K562 (cell line): ENCODE measurements around the gene EOMES. TPM values are rescaled to one million over a fixed set of nuclear protein-coding genes. Genes with fewer than 3 reads are reported as not detected.

Experiments used
- ATAC-seq: fragments of 200-7000 bp; cut with Tn5 transposase; 3 replicates; pipeline ENCODE4 v1.9.1; 2020; ENCODE audit warnings: moderate library complexity
- BruUV-seq: library from RNA; stranded (reverse); fragments of 400-500 nt; replicated peaks from 2 replicates; lab custom pipeline; 2021; lab: Mats Ljungman, UMichigan
- CTCF ChIA-PET: fragments of 300-600 bp; formaldehyde crosslinking; extraction: SDS; loops from one replicate; lab custom pipeline; 2021; ENCODE audit warnings: low intra/inter-chr PET ratio; lab: Yijun Ruan, JAX
- POLR2A ChIA-PET: fragments of 300-600, 350-650 bp; sonication (Branson Sonifier 250); formaldehyde crosslinking; extraction: SDS; loops from one replicate; lab custom pipeline; 2021; ENCODE audit warnings: antibody characterized with exemption, inconsistent platforms; lab: Yijun Ruan, JAX
- DNase-seq, 4 experiments: peaks; one replicate each; pipeline versions ENCODE4 v3.0.0 to v3.0.0-alpha.2; 2011 to 2018; ENCODE audit warnings: low spot score in 3 of 4, mixed read lengths in 3 of 4; ENCODE audit errors: extremely low read depth in 1 of 4
- FAIRE-seq: peaks from 2 replicates; lab custom pipeline; 2011; peaks lifted over from hg19 to GRCh38; lab: Jason Lieb, UNC
- H2AFZ ChIP-seq: 2 replicates; pipeline ENCODE4 v1.6.0; 2011; ENCODE audit warnings: low read depth, low read length, control low read depth, inconsistent platforms
- H3K27ac ChIP-seq: fragments of 200-600 bp; 3 replicates; pipeline ENCODE4 v1.8.0; 2011; ENCODE audit warnings: low read depth, mild to moderate bottlenecking, control low read depth, inconsistent platforms, low read length, moderate library complexity, mixed read lengths; ENCODE audit errors: extremely low read depth
- H3K27me3 ChIP-seq, 2 experiments: fragments of 300-600 bp in 1 of 2; 2 replicates in 1 of 2; 3 replicates in 1 of 2; pipeline versions ENCODE4 v1.6.0 to v1.8.0; 2011; ENCODE audit warnings: inconsistent platforms in 2 of 2, low read length in 2 of 2, mild to moderate bottlenecking in 1 of 2, mixed read lengths in 1 of 2, moderate library complexity in 1 of 2; ENCODE audit not compliant: control insufficient read depth in 2 of 2, insufficient read depth in 2 of 2
- H3K36me3 ChIP-seq: fragments of 300-600 bp; 3 replicates; pipeline ENCODE4 v1.8.0; 2011; ENCODE audit warnings: mild to moderate bottlenecking, low read length, inconsistent platforms; ENCODE audit not compliant: control insufficient read depth, insufficient read depth
- H3K4me1 ChIP-seq, 2 experiments: fragments of 200-600 bp in 1 of 2; replicated peaks in 1 of 2; 2 replicates in 1 of 2; 3 replicates in 1 of 2; pipeline versions ENCODE4 v1.5.1 to v1.8.0; 2011; ENCODE audit warnings: inconsistent platforms in 2 of 2, low read length in 2 of 2, mild to moderate bottlenecking in 1 of 2, mixed read lengths in 1 of 2, moderate library complexity in 1 of 2; ENCODE audit not compliant: control insufficient read depth in 2 of 2, insufficient read depth in 2 of 2
- H3K4me2 ChIP-seq: 2 replicates; pipeline ENCODE4 v1.6.1; 2011; ENCODE audit warnings: low read length, control low read depth, inconsistent platforms, mixed read lengths; ENCODE audit not compliant: insufficient read depth
- H3K4me3 ChIP-seq: fragments of 200-600 bp; sonication (generic), shearing (Covaris generic); 2 replicates; pipeline ENCODE4 v1.5.1; 2016; ENCODE audit warnings: control low read depth, inconsistent platforms
- H3K79me2 ChIP-seq: fragments of 200-600 bp; 3 replicates; pipeline ENCODE4 v1.8.0; 2011; ENCODE audit warnings: low read length, inconsistent platforms; ENCODE audit not compliant: control insufficient read depth, insufficient read depth
- H3K9ac ChIP-seq, 2 experiments: 2 replicates each; pipeline versions ENCODE4 v1.6.0 to v1.6.1; 2011; ENCODE audit warnings: low read depth in 2 of 2, low read length in 2 of 2, control low read depth in 1 of 2, inconsistent platforms in 1 of 2, mild to moderate bottlenecking in 1 of 2, mixed read lengths in 1 of 2; ENCODE audit not compliant: insufficient read depth in 1 of 2
- H3K9me1 ChIP-seq: one replicate; pipeline ENCODE4 v1.6.0; 2011; ENCODE audit warnings: inconsistent platforms, mild to moderate bottlenecking, low read length, moderate library complexity; ENCODE audit not compliant: control insufficient read depth, insufficient read depth
- H3K9me3 ChIP-seq: replicated peaks from 2 replicates; pipeline ENCODE4 v1.5.1; 2011; ENCODE audit warnings: low read depth, low read length, inconsistent platforms; ENCODE audit not compliant: control insufficient read depth, insufficient read depth
- H4K20me1 ChIP-seq: replicated peaks from 2 replicates; pipeline ENCODE4 v1.6.1; 2011; ENCODE audit warnings: low read length, inconsistent platforms, mixed read lengths; ENCODE audit not compliant: control insufficient read depth, insufficient read depth
- BCL6 ChIP-seq: fragments of 250-450 bp; sonication (Bioruptor Pico); IDR thresholded peaks from 2 replicates; pipeline ENCODE4 v1.4.0; 2020
- CBX1 ChIP-seq: sonication (generic); IDR thresholded peaks from 2 replicates; pipeline ENCODE4 v1.6.1; 2016; ENCODE audit warnings: antibody characterized with exemption, low read depth, mild to moderate bottlenecking
- HDAC3 ChIP-seq: fragments of 450-650 bp; IDR thresholded peaks from 2 replicates; pipeline ENCODE4 v1.6.1; 2018; ENCODE audit warnings: borderline replicate concordance, mild to moderate bottlenecking, moderate library complexity; ENCODE audit not compliant: partially characterized antibody
- PTBP1 ChIP-seq: fragments of 200-400 bp; formaldehyde crosslinking; IDR thresholded peaks from 2 replicates; pipeline ENCODE4 v1.6.1; 2017; ENCODE audit warnings: low read depth, low read length
- TAF1 ChIP-seq: IDR thresholded peaks from 2 replicates; pipeline ENCODE4 v1.6.1; 2011; ENCODE audit warnings: mild to moderate bottlenecking, low read length, moderate library complexity; ENCODE audit not compliant: insufficient read depth, control insufficient read depth, severe bottlenecking; ENCODE audit errors: extremely low read depth
- ZNF197 ChIP-seq: fragments of 200-800 bp; sonication (Bioruptor generic); IDR thresholded peaks from 2 replicates; pipeline ENCODE4 v1.6.1; 2016; ENCODE audit warnings: low read depth, missing genetic modification characterization, missing compliant biosample characterization
- ZNF740 ChIP-seq, 3 experiments: fragments of 200-800 bp in 1 of 3; sonication (Bioruptor generic) in 1 of 3; sonication (generic) in 1 of 3; formaldehyde crosslinking in 1 of 3; IDR thresholded peaks; 2 replicates each; pipeline versions ENCODE4 v1.6.1 to v1.8.0; 2016 to 2022; ENCODE audit warnings: mild to moderate bottlenecking in 2 of 3, missing compliant biosample characterization in 2 of 3, missing genetic modification characterization in 2 of 3, missing genetic modification reagents in 1 of 3
- WGBS: fragments of 100-300 bp; shearing (Covaris generic); methylation state at CpG from one replicate; pipeline ENCODE4 v1.1.6; 2016; ENCODE audit warnings: low coverage, mixed read lengths; ENCODE audit not compliant: insufficient coverage; ENCODE audit errors: missing lambda C conversion rate; 5-methylcytosine and 5-hydroxymethylcytosine counted together
- in situ Hi-C: fragments of 300-500 bp; cut with MboI; formaldehyde crosslinking; loops from 4 replicates; pipeline ENCODE4 v1.15.0; 2018; ENCODE audit warnings: inconsistent platforms, mixed read lengths
- intact Hi-C: fragments of 100-400 bp; cut with micrococcal nuclease; formaldehyde crosslinking; loops from 2 replicates; pipeline ENCODE4 v1.14.2; 2022
- polyA plus RNA-seq, 8 experiments: library from polyadenylated mRNA; depleted of rRNA in 4 of 8; stranded (reverse) in 5 of 8; unstranded in 3 of 8; fragments of >200 nt; fragmentation: Nextera tagmentation in 2 of 8; fragmentation: Illumina TruSeq in 1 of 8; extraction: Ambion mirVana in 2 of 8; extraction: Trizol in 1 of 8; gene quantifications; 2 replicates each; pipeline versions ENCODE4 v1.2.1 to v1.2.3, GENCODE V29; 2011 to 2014; ENCODE audit warnings: inconsistent platforms in 1 of 8, missing spikeins in 1 of 8
- total RNA-seq, 7 experiments: library from RNA; depleted of rRNA in 6 of 7; stranded (reverse); fragments of >200 nt in 6 of 7; fragmentation: Illumina TruSeq in 2 of 7; extraction: Trizol in 2 of 7; gene quantifications; 2 replicates each; pipeline versions ENCODE4 v1.2.1 to v1.2.3, GENCODE V29; 2011 to 2021; ENCODE audit warnings: low replicate concordance in 1 of 7
- TF ChIP-seq, protein P1 (sequence below), 2 experiments: fragments of 450-650 bp in 1 of 2; sonication (generic) in 1 of 2; formaldehyde crosslinking in 1 of 2; IDR thresholded peaks in 1 of 2; conservative IDR thresholded peaks in 1 of 2; 2 replicates each; pipeline versions ENCODE4 v1.6.1 to v1.8.1; 2016 to 2023; ENCODE audit warnings: mild to moderate bottlenecking in 2 of 2, moderate library complexity in 2 of 2, inconsistent platforms in 1 of 2, missing genetic modification reagents in 1 of 2

Gene EOMES
- total and polyA plus RNA-seq, 9 of the 15 experiments (the other 6 are each of a cell fraction or from before 2014, with no cell fraction given) = 0.07 TPM; not detected in 8

DNA sequence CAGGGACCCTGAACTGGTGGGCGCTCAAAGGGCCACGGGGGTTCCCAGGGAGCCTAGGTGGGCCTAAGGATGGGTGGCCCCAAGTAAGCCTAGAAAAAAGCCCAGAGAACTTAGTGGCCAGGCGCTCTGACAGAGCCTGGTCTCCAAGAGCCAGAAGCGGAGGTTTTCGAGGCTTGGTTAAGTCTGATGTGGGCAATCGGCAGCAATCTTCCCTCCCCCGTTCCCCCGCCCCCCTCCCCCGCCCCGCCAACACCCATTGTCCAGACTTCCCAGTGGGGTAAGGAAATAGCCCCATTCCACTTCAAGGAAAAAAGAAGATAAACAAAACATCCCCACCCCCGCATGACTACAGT lies 6.7 kb downstream of the EOMES start (continued):
- TF ChIP-seq HDAC3 = no peak
- TF ChIP-seq, protein P1, sequence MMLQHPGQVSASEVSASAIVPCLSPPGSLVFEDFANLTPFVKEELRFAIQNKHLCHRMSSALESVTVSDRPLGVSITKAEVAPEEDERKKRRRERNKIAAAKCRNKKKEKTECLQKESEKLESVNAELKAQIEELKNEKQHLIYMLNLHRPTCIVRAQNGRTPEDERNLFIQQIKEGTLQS (IDR thresholded peaks at IDR 0.05) = no peak
- TF ChIP-seq, protein P1 (CRISPR knock-in tag; conservative IDR thresholded peaks at IDR 0.05) = no peak
- TF ChIP-seq, all 486 proteins: peak for 0

DNA sequence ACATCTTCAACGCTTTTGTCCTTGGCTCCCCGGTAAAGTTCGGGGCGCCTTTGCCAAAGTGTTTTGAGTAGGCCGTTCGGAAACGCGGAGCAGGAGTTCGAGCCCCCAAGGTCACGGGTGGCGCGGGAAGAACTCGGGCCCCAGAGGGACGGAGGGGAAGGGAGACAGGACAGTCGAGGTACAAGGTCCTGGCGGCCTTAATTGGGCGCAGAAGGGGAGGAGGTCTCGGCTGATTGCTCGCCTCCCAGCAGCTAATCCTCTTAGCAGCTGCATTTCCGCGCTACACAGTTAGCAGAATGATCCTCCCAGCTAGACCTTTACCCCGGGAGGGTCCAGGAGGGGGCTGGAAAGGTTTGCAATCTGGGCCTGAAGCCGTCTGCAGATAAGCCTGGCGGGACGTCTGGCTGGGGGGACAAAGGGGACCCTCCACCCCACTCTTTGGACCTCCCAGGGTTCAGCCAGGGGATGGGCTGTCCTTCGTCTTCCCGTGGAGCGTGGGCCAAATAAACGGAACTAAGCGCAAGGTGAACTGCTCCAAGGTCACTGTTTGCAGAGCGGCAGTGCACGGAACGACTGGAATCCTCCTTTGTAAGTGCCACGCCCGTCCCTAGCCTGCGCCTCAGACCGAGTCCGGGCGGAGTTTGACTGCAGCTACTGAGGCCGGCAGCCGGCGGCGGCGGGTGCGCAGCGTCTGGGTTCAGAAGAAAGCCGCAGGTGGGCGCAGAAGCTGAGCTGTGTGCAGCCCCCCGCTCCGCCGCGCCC lies 7.2 kb downstream of the EOMES start:
- no peak overlapping the region for H3K4me2 ChIP-seq
- H3K27ac ChIP-seq = no peak overlapping the region
- no TSS peak for BruUV-seq
- in situ Hi-C loops = loop anchor here (10.0 kb wide), 1 partner anchor 620 kb away; no protein-coding TSS in a partner anchor
- no peak overlapping the region for H2AFZ ChIP-seq
- no peak for TF ChIP-seq BCL6 (CRISPR knock-in tag)
- TF ChIP-seq TAF1 = no peak
- TF ChIP-seq ZNF740 (CRISPR knock-in tag; IDR thresholded peaks at IDR 0.05) = no peak
- TF ChIP-seq ZNF740 (tag; IDR thresholded peaks at IDR 0.05) = no peak
- no peak for TF ChIP-seq CBX1
- TF ChIP-seq ZNF197 = no peak
- TF ChIP-seq PTBP1 = no peak
- POLR2A ChIA-PET = interaction anchor here (0.5 kb wide), 1 partner anchor 1420 kb away, joined by 4 read pairs; no protein-coding TSS in a partner anchor
- no peak overlapping the region for H3K4me3 ChIP-seq
- H3K9me3 ChIP-seq = no peaks in the 10 kb centered on the region
- CTCF ChIA-PET = no interaction called here
- FAIRE-seq (no peak), DNase-seq (no peak), ATAC-seq (peak; percentile 38; the same call in 2 of the 3 replicates)
- no peaks in the 10 kb centered on the region for H3K79me2 ChIP-seq
- no peaks in the 10 kb centered on the region for H3K9me1 ChIP-seq
- peaks cover 12 to 31% of the 10 kb centered on the region in 2 experiments; a peak in 3 of 5 replicates for H3K27me3 ChIP-seq
- no peak overlapping the region for H3K9ac ChIP-seq
- no peaks in the 10 kb centered on the region for H4K20me1 ChIP-seq
- peaks cover 0 to 4% of the 10 kb centered on the region in 2 experiments; a peak in 1 of 5 replicates for H3K4me1 ChIP-seq
- intact Hi-C loops = no loop called here
- no peaks in the 10 kb centered on the region for H3K36me3 ChIP-seq
- 3% methylated on average over 45 of the region's 52 CpGs for WGBS
